Muscle of arm (tissue), 12 donors: ENCODE measurements around the gene DOCK11. TPM values are rescaled to one million over a fixed set of nuclear protein-coding genes. Genes with fewer than 3 reads are reported as not detected.
"Not testable (repeated sequence)": the region's sequence is repeated elsewhere in the genome, so short reads cannot be mapped to it uniquely, and the experiment has no call there.

Experiments
- DNase-seq: peaks from one replicate; pipeline ENCODE4 v3.0.0-alpha.2; 2013
- polyA plus RNA-seq, 12 donors: library from polyadenylated mRNA; unstranded; fragments of 120-200 nt; gene quantifications; one replicate each; pipeline ENCODE4 v1.2.1, GENCODE V29; 2013; ENCODE audit not compliant: insufficient read length in 12 of 12

The DOCK11 gene
- polyA plus RNA-seq, 12 donors, result 7.9 to 34.1 (median 21.4) TPM; not detected in 1

DNA sequence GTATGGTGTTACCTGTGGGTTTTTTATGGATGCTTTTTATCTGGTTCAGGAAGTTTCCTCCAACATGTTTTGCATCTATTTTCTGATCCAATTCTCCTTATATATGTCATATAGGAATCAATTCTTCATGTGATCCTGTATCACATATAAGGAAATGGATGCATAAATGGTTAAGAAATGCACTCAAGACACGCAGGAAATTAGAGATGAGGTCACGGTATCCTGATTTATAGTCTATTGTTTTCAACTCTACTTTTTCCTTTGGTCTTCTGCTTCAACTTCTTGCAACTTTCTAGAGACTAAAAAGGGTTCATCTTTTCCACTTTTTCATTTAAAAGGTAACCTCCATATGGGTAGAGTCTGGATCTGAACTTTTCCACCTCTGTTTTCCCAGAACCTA, 198.2 kb downstream of the DOCK11 start:
- DNase-seq, result no peak

- DNase-seq, result no peak
Measured at GRCh38 chrX:118694638-118695037, 199.0 kb downstream of the DOCK11 start.

- DNase-seq, result no peak
Measured at GRCh38 chrX:118698516-118699170, 203.0 kb downstream of the DOCK11 start.

DNA sequence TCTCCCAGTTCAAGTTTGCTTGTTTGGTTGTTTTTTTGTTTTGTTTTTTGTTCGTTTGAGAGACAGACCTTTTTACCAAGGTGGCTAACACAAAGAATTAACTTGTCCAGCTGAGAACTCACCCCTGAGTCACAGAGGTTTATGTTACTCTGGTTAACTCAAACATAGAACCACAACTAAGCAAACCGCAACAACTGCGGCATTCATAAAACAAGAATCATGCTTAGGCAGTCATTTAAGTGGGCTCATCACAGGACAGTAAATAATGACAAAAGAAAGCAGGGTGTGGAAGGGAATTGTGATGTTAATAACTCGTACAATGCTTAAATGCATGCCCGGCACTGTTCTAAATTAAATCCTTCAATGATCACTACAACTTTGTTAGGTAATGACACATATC, 207.1 kb downstream of the DOCK11 start:
- DNase-seq, result no peak

GRCh38 chrX:118706681-118707080, 211.1 kb downstream of the DOCK11 start:
- DNase-seq, result no peak

DNA sequence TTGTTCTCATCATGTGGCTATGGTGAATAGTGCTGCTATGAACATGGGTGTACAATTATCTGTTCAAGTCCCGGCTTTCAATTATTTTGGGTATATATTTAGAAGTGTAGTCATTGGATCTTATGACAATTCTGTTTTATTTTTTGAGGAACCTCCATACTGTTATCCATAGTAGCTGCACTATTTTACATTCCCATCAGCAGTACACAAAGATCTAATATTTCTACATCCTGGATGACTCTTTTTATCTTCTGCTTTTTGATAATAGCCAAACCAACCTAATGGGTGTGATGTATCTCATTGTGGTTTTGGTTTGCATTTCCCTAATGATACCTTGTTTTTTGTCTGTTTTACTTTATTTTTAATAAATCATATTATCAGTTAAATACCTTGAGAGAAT, 218.9 kb downstream of the DOCK11 start:
- DNase-seq, result no peak

GRCh38 chrX:118715917-118716316, 220.3 kb downstream of the DOCK11 start:
- not testable (repeated sequence) for DNase-seq

GRCh38 chrX:118716833-118717232, 221.2 kb downstream of the DOCK11 start:
- DNase-seq, result not testable (repeated sequence)

DNA sequence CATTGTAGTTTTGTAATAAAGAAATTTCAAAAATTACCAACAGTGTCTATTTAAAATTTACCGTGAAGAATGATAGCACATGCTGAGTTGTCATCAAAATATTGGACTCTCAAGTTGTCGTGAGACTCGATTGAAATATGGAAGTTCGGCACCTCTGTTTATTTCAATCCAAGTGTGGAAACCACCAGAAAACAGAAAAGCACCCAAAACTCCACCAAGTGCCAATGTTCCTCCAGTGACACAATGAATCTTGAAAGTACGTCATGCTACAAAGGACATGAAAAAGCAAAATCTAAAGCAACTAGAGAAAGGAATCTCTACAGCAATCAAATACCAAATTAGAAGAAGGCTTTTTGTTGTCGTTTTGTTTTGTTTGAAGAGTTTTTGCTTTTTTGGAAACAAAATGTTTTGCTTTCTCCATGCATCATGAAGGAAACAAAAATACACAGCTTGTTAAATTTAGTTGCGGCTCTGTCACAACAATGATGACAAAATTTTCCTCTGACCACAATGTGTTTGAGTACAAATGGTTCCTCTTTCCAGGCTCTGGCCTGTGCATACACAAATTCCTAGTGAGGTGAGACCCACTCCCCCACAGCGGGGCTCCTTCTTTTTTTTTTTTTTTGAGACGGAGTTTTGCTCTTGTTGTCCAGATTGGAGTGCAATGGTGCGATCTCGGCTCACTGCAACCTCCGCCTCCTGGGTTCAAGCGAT, 222.2 kb downstream of the DOCK11 start:
- DNase-seq, result no peak

- DNase-seq, result no peak
Measured at GRCh38 chrX:118718737-118719136, 223.1 kb downstream of the DOCK11 start.

GRCh38 chrX:118720058-118720707, 224.6 kb downstream of the DOCK11 start:
- no peak for DNase-seq

DNA sequence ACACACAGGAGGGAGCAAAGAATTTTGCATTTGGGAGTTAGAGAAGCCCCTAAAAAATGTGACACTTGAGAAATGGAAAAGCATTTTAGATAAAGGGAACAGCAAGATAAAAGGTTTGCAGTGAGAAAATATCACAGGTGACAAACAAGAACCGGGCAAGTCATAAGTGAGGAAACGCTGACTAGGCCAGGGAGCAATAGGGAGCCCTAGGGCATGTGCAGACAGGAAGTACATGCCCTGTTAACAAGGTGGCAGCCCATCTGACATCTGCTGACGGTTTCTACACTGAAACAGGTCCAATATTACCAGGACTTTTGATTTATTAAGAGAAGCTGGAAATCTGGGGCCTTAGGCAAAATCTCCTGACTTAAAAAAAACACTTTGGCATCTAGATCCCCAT, 227.8 kb downstream of the DOCK11 start:
- DNase-seq, result no peak

- DNase-seq, result no peak
Measured at GRCh38 chrX:118724365-118724764, 228.8 kb downstream of the DOCK11 start.

DNA sequence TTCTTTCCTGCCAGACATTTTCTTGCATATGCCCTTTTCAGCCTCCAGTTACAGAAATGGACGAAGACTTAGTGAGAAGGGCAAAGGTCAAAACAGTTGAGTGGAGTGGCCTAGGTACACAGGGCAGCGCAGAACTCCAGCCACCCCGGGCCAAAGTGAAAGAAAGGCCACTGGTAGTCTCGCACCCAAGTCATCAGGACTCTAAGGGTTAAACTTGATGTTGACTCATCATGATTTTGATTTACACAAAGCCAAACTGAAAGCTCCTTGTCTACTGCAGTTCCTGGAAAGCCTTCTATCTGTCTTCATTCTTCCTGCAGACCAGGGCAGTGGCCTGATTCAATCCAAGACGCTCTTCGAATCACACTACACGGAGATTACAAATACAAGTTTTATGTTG, 229.2 kb downstream of the DOCK11 start:
- no peak for DNase-seq

DNA sequence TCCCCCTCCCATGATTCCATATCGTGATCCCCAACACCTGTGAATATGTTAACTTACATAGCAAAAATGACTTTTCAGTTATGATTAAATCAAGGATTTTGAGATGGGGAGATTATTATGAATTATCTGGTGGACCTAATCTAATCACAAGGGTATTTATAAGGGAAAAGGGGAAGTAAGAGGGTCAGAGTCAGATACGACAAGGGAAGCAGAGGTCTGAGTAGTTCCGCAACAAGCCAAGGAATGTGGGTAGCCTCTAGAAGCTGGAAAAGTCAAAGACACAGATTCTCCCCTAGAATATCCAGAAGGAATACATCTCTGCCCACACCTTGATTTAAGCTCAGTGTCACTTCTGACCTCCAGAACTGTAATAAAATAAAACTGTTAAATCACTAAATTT, 230.8 kb downstream of the DOCK11 start:
- no peak for DNase-seq

DNA sequence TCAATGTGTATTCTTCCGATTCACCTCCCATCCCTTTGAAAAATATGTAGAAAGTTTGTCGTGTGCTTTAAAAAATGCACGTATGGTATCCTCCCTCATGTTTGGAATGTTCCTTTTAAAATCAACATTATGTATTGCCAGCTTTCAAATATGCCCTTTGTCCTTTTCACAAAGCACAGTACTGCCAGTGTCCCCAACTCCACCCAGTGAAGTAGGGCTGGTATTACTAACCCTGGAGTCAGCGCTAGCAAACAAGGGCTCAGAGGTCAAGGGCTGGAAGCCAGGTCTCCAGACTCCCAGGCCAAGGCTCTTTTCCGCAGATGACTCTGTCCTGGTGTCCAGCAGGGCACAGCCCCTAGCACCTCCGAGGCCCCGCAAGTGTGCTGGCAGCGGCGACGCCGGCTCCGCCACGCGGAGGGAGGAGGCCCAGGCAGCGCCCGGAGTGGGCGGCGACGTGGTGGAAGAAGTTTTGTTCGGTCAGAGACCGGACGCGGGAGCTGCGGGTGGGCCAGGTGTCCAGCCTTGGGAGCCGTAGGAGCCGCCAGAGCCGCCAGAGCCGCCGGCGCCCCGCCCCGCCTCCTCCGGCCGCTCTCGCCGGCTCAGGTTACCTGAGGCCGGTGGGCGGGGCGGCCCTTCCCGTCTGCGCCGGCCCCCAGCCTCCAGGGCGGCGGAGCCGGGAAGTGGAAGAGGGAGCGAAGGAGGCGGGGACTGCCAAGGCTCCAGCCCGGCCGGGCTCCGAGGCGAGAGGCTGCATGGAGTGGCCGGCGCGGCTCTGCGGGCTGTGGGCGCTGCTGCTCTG, 231.5 kb downstream of the DOCK11 start, which contains the start of gene IL13RA1:
Gene IL13RA1, plus strand, starts transcription at position 720 of the 799 bp plus-strand sequence. Its CDS starts 33 bp downstream, at position 753.
- DNase-seq, result peak; percentile 67

DNA sequence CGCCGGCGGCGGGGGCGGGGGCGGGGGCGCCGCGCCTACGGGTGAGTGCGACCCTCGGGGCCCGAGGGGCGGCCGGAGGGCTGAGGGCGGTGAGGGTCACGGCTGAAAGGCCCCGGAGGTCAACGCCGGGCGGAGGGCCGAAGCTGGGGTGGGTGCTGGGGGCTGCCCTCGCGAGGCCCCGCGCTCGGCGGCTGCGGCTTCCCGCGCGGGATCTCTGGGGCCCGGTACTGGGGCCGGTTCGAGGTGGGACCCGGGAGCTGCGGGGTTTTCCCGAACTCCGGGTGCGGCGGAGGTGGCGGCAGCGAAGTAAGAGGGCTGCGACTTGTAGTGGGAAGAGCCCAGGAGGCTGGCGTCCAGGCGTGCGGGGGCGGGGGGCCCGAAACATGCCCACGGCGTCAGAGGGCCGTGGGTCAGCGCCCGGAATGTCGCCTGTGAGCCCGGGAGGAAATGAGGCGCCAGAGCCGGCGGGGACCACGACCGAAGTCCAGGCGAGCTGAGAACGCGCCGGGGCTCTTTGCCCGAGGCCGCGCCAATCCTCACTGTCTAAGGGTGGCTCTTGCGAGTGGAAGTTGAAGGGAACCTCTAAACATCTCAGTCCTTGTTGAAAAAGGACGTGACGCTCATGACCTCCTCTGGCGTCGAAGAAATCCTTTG, 232.2 kb downstream of the DOCK11 start:
- peak; percentile 30 for DNase-seq

- no peak for DNase-seq
Measured at GRCh38 chrX:118729042-118729652, 233.5 kb downstream of the DOCK11 start.

DNA sequence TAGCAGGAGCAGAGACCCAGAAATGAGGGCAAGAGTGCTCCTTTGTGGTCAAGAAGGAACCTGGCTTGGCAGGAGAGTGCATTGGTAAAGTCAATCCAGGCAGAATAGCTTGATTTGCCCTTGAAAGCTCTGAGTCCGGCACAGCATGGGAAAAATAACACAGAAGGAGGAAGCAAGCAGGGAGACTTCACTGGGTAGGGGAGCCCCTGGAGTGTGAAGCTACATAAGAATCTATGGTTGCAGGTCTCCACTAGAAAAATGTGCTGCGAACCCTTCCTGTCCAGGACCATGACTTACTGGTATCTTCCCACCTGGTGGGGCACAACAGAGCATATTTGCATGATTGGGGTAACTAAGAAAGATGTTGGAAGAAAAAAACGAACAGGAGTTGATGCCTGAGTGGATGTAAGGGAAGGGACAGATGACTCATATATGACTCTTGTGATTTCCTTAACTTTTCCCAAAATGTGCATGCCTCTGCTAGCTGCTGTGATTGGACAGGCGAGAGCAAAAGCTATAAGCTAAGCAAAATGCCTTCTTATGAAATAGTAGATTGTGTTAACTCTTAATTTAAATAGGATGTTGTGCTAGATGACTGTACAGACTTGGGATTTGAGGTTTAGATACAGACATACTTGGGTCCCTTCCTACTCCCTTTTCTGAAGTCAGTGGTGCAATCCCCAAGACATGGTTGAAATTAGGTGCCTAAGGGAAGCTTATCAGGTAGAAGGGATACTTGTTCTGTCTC, 235.1 kb downstream of the DOCK11 start:
- DNase-seq, result no peak

- DNase-seq, result not testable (repeated sequence)
Measured at GRCh38 chrX:118732551-118732950, 236.9 kb downstream of the DOCK11 start.
